CD4-positive, alpha-beta T cell (primary cell): ENCODE results near the gene COL5A1. TPM values are rescaled to one million over a fixed set of nuclear protein-coding genes. Genes with fewer than 3 reads are reported as not detected.

Experiments
- ATAC-seq: fragments of 200-7000 bp; cut with Tn5 transposase; one replicate; pipeline ENCODE4 v1.10.0; 2022; ENCODE audit warnings: mild to moderate bottlenecking; ENCODE audit not compliant: poor library complexity
- CTCF ChIA-PET: fragments of 350-600 bp; sonication (Branson Sonifier 250); formaldehyde crosslinking; loops from one replicate; lab custom pipeline; 2021; ENCODE audit warnings: antibody characterized with exemption, inconsistent platforms; lab: Charles Lee
- POLR2A ChIA-PET: fragments of 350-600 bp; sonication (Branson Sonifier 250); formaldehyde crosslinking; loops from one replicate; lab custom pipeline; 2021; ENCODE audit warnings: antibody characterized with exemption, inconsistent platforms; lab: Charles Lee
- DNase-seq, 14 experiments: peaks; one replicate each; pipeline ENCODE4 v3.0.0-alpha.2; 2013 to 2020; ENCODE audit warnings: mixed read lengths in 2 of 14
- H3K27ac ChIP-seq, 2 donors: one replicate each; pipeline versions ENCODE4 v1.5.1 to v1.7.0; 2013; ENCODE audit warnings: low read length in 2 of 2, low read depth in 1 of 2, mild to moderate bottlenecking in 1 of 2
- H3K27me3 ChIP-seq, 2 experiments: 1 replicate in 1 of 2; 2 replicates in 1 of 2; pipeline versions ENCODE4 v1.6.1 to v1.7.0; 2013; ENCODE audit warnings: low read length in 2 of 2, control low read depth in 1 of 2, mild to moderate bottlenecking in 1 of 2, moderate library complexity in 1 of 2; ENCODE audit not compliant: insufficient read depth in 2 of 2, control insufficient read depth in 1 of 2
- H3K36me3 ChIP-seq: one replicate; pipeline ENCODE4 v1.6.1; 2013; ENCODE audit warnings: low read length, control low read depth; ENCODE audit not compliant: insufficient read depth
- H3K4me1 ChIP-seq: one replicate; pipeline ENCODE4 v1.6.1; 2013; ENCODE audit warnings: low read length, control low read depth; ENCODE audit not compliant: insufficient read depth
- H3K4me3 ChIP-seq: one replicate; pipeline ENCODE4 v1.5.1; 2013; ENCODE audit warnings: mild to moderate bottlenecking, low read length, moderate library complexity
- H3K9me3 ChIP-seq, 2 experiments: 1 replicate in 1 of 2; 2 replicates in 1 of 2; pipeline versions ENCODE4 v1.6.1 to v1.7.0; 2013; ENCODE audit warnings: low read length in 2 of 2, mild to moderate bottlenecking in 2 of 2, control low read depth in 1 of 2, moderate library complexity in 1 of 2; ENCODE audit not compliant: control insufficient read depth in 1 of 2, insufficient read depth in 1 of 2
- H3K27ac Mint-ChIP-seq: one replicate; pipeline ENCODE4 v1.8.0; 2020; ENCODE audit warnings: mixed read lengths
- H3K27me3 Mint-ChIP-seq: one replicate; pipeline ENCODE4 v1.8.0; 2021; ENCODE audit warnings: mixed read lengths
- H3K36me3 Mint-ChIP-seq: one replicate; pipeline ENCODE4 v1.8.0; 2021; ENCODE audit warnings: low read depth, mixed read lengths
- H3K4me1 Mint-ChIP-seq: one replicate; pipeline ENCODE4 v1.8.0; 2021; ENCODE audit warnings: low read depth, mixed read lengths
- H3K4me3 Mint-ChIP-seq: one replicate; pipeline ENCODE4 v1.8.0; 2020; ENCODE audit warnings: mild to moderate bottlenecking, mixed read lengths
- H3K9me3 Mint-ChIP-seq: one replicate; pipeline ENCODE4 v1.8.0; 2020; ENCODE audit warnings: mixed read lengths
- CTCF ChIP-seq: fragments of 200-600 bp; IDR thresholded peaks from one replicate; pipeline ENCODE4 v1.8.0; 2022; ENCODE audit warnings: antibody characterized with exemption, mild to moderate bottlenecking
- intact Hi-C, 2 experiments: fragments of 100-400 bp; cut with DNase I in 1 of 2; cut with micrococcal nuclease in 1 of 2; formaldehyde crosslinking; loops; one replicate each; pipeline versions ENCODE4 v1.15.1 to v1.9.0; 2023 to 2025; cut with DNase I, micrococcal nuclease
- total RNA-seq, 174 experiments: library from RNA in 2 of 174; stranded (reverse) in 2 of 174; gene quantifications; one replicate each; pipeline ENCODE4 v1.2.3 and lab custom pipeline; 2021 to 2026

COL5A1 gene
- total RNA-seq, 2 experiments from 2014 or later = 0.41 to 0.50 TPM

- ChIA-PET CTCF (no interaction called here), POLR2A (no interaction called here)
- no peaks in the 10 kb centered on the region for H3K36me3 ChIP-seq
- Mint-ChIP-seq H3K4me1 (no peaks in the 10 kb centered on the region), H3K4me3 (no peak overlapping the region), H3K27me3 (no peaks in the 10 kb centered on the region), H3K27ac (no peak overlapping the region), H3K36me3 (no peaks in the 10 kb centered on the region), H3K9me3 (no peaks in the 10 kb centered on the region)
- no peak overlapping the region for H3K27ac ChIP-seq
- no peaks in the 10 kb centered on the region for H3K9me3 ChIP-seq
- no peaks in the 10 kb centered on the region for H3K4me1 ChIP-seq
- TF ChIP-seq CTCF = no peak
- no peaks in the 10 kb centered on the region for H3K27me3 ChIP-seq
- no peak overlapping the region for H3K4me3 ChIP-seq
- ATAC-seq = no peak
- intact Hi-C loops = no loop called here
- DNase-seq = peak in 1 of 14 experiments; percentile 22
These were observed 20.0 kb upstream of the COL5A1 start for GRCh38 chr9:134621558-134622110.

GRCh38 chr9:134622896-134623257 is 18.7 kb upstream of the COL5A1 start:
- Mint-ChIP-seq H3K36me3 (no peaks in the 10 kb centered on the region), H3K27me3 (no peaks in the 10 kb centered on the region), H3K4me3 (no peak overlapping the region), H3K4me1 (no peaks in the 10 kb centered on the region), H3K27ac (no peak overlapping the region), H3K9me3 (no peaks in the 10 kb centered on the region)
- intact Hi-C loops = no loop called here
- CTCF ChIA-PET = no interaction called here
- no peak for TF ChIP-seq CTCF
- no peak for DNase-seq
- POLR2A ChIA-PET = no interaction called here
- no peaks in the 10 kb centered on the region for H3K9me3 ChIP-seq
- H3K4me1 ChIP-seq = no peaks in the 10 kb centered on the region
- no peaks in the 10 kb centered on the region for H3K36me3 ChIP-seq
- no peak overlapping the region for H3K27ac ChIP-seq
- no peak overlapping the region for H3K4me3 ChIP-seq
- no peaks in the 10 kb centered on the region for H3K27me3 ChIP-seq
- no peak for ATAC-seq

GRCh38 chr9:134623258-134624066 is 18.1 kb upstream of the COL5A1 start:
- H3K27ac Mint-ChIP-seq = no peak overlapping the region
- no peaks in the 10 kb centered on the region for H3K4me1 ChIP-seq
- H3K36me3 Mint-ChIP-seq = no peaks in the 10 kb centered on the region
- ATAC-seq (no peak), DNase-seq (peak in 1 of 14 experiments; percentile 21)
- ChIA-PET POLR2A (no interaction called here), CTCF (no interaction called here)
- H3K4me3 Mint-ChIP-seq = no peak overlapping the region
- H3K36me3 ChIP-seq = no peaks in the 10 kb centered on the region
- intact Hi-C loops = no loop called here
- H3K27me3 ChIP-seq = no peaks in the 10 kb centered on the region
- H3K4me1 Mint-ChIP-seq = no peaks in the 10 kb centered on the region
- H3K9me3 Mint-ChIP-seq = no peaks in the 10 kb centered on the region
- TF ChIP-seq CTCF = no peak
- no peaks in the 10 kb centered on the region for H3K27me3 Mint-ChIP-seq
- H3K9me3 ChIP-seq = no peaks in the 10 kb centered on the region
- no peak overlapping the region for H3K27ac ChIP-seq
- no peak overlapping the region for H3K4me3 ChIP-seq
